ENCODE results near the gene HTRA1. TPM values are rescaled to one million over a fixed set of nuclear protein-coding genes. Genes with fewer than 3 reads are reported as not detected.

HTRA1 gene
- total RNA-seq, 1 donor from 2014 or later: 17.0 TPM

DNA sequence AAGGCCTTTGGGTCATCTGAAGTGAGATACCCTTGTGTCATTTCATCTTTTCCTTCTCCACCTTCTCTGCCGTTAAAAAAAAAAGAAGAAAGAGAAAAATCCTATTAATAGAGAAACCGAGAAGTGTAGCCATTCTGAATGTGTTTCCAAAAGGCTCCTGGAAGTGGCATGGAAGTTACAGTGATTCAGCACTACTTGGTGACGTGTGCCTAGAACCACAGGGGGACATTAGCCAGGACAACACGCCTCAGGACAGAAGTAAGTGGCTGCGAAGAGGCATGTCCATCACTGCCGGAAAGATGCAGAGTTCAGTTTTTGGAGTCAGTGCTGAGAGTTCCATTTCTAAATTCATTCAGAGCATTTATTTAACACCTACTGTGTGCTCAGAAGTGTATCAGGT lies 6.3 kb downstream of the HTRA1 start:
- H3K27me3 Mint-ChIP-seq (ENCODE audit: insufficient read depth, low read depth): peaks cover 23% of the 10 kb centered on the region
- peaks cover 7% of the 10 kb centered on the region for H3K4me1 Mint-ChIP-seq
- peaks cover 47% of the 10 kb centered on the region for H3K27me3 ChIP-seq
- no peak overlapping the region for H3K4me3 Mint-ChIP-seq
- H3K9me3 Mint-ChIP-seq: no peaks in the 10 kb centered on the region
- H3K9me3 ChIP-seq (ENCODE audit: low read depth): no peaks in the 10 kb centered on the region
- no peak for TF ChIP-seq EZH2 (IDR thresholded peaks at IDR 0.05)
- TF ChIP-seq EZH2phosphoT487 (IDR thresholded peaks at IDR 0.05): no peak
- TF ChIP-seq, protein P1, sequence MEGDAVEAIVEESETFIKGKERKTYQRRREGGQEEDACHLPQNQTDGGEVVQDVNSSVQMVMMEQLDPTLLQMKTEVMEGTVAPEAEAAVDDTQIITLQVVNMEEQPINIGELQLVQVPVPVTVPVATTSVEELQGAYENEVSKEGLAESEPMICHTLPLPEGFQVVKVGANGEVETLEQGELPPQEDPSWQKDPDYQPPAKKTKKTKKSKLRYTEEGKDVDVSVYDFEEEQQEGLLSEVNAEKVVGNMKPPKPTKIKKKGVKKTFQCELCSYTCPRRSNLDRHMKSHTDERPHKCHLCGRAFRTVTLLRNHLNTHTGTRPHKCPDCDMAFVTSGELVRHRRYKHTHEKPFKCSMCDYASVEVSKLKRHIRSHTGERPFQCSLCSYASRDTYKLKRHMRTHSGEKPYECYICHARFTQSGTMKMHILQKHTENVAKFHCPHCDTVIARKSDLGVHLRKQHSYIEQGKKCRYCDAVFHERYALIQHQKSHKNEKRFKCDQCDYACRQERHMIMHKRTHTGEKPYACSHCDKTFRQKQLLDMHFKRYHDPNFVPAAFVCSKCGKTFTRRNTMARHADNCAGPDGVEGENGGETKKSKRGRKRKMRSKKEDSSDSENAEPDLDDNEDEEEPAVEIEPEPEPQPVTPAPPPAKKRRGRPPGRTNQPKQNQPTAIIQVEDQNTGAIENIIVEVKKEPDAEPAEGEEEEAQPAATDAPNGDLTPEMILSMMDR (IDR thresholded peaks at IDR 0.05): no peak
- H3K27ac ChIP-seq: no peak overlapping the region
- H3K4me2 ChIP-seq: no peak overlapping the region
- H3F3A ChIP-seq (ENCODE audit: low read depth): no peaks in the 10 kb centered on the region
- no peak overlapping the region for H3K9ac ChIP-seq
- peaks cover 11% of the 10 kb centered on the region for H4K20me1 ChIP-seq (ENCODE audit: low read depth)
- peaks cover 3% of the 10 kb centered on the region for H3K4me1 ChIP-seq
- H3K79me2 ChIP-seq (ENCODE audit: low read depth): no peaks in the 10 kb centered on the region
- H3K27ac Mint-ChIP-seq: no peak overlapping the region
- DNase-seq (ENCODE audit: low spot score): no peak
- no peak overlapping the region for H3K4me3 ChIP-seq
- no peak overlapping the region for H2AFZ ChIP-seq (replicated peaks)
- no peaks in the 10 kb centered on the region for H3K36me3 ChIP-seq
- peaks cover 4% of the 10 kb centered on the region for H3K36me3 Mint-ChIP-seq

- Histone ChIP-seq H3K27ac (no peak overlapping the region), H3K4me2 (no peak overlapping the region), H3K9me3 (ENCODE audit: low read depth) (no peaks in the 10 kb centered on the region), H2AFZ (replicated peaks) (no peak overlapping the region), H3K9ac (no peak overlapping the region), H3K4me1 (no peaks in the 10 kb centered on the region), H3K4me3 (no peak overlapping the region), H3K79me2 (ENCODE audit: low read depth) (no peaks in the 10 kb centered on the region), H3K36me3 (no peaks in the 10 kb centered on the region), H4K20me1 (ENCODE audit: low read depth) (peaks cover 9% of the 10 kb centered on the region), H3K27me3 (peaks cover 40% of the 10 kb centered on the region), H3F3A (ENCODE audit: low read depth) (no peaks in the 10 kb centered on the region)
- Mint-ChIP-seq H3K27me3 (ENCODE audit: insufficient read depth, low read depth) (peaks cover 16% of the 10 kb centered on the region), H3K9me3 (no peaks in the 10 kb centered on the region), H3K36me3 (peaks cover 2% of the 10 kb centered on the region), H3K27ac (no peak overlapping the region), H3K4me3 (no peak overlapping the region), H3K4me1 (peaks cover 2% of the 10 kb centered on the region)
- no peak for DNase-seq (ENCODE audit: low spot score)
- TF ChIP-seq EZH2phosphoT487 (IDR thresholded peaks at IDR 0.05): no peak
- TF ChIP-seq EZH2 (IDR thresholded peaks at IDR 0.05): no peak
- TF ChIP-seq, protein P1 (IDR thresholded peaks at IDR 0.05): no peak
Measured at GRCh38 chr10:122468307-122468925, 7.1 kb downstream of the HTRA1 start.

DNA sequence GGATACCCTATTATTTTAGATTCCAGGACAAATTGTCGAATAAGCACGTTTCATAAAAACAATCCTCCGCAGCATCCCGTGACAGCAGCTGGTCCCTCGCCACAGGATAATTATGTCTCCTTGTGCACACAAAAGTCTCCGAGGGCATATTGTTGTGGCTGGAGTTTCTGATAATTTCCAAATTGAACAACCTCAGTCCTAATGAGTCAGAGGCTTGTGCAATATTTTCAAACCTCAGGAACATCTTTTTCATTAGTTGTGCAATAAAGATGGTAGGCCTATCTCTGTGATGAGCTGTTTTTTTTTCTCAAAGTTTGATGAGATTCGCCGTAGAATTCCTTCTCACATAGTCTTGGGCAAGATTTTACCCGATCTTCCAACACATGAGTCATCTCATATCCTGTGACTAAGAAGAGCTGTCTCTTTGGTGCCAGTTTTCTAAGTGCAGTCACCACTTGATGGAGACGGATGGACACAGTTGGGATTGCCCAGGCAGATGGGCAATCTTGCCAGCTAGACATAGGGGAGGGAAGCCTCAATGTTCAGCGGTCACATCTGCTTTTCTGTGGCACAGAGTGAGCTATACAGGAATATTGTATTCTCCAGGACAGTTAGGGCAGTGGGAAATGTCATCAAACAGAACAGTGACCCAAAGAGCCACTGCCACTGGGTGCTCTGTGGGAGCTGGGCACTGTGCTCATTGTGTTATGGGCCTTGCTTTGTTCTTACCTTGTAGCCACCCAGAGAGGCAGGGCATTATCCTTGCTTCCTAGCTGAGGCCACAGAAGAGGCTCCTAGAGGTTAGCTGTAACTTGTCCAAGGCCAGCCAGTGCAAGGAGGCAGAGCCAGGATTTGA lies 7.8 kb downstream of the HTRA1 start:
- no peaks in the 10 kb centered on the region for H3K36me3 Mint-ChIP-seq
- H3K9ac ChIP-seq: no peak overlapping the region
- TF ChIP-seq EZH2 (IDR thresholded peaks at IDR 0.05) (no peak), EZH2phosphoT487 (IDR thresholded peaks at IDR 0.05) (no peak)
- TF ChIP-seq, protein P1 (IDR thresholded peaks at IDR 0.05): no peak
- H3K27ac Mint-ChIP-seq: no peak overlapping the region
- H3K27me3 Mint-ChIP-seq (ENCODE audit: insufficient read depth, low read depth): peaks cover 11% of the 10 kb centered on the region
- H3K79me2 ChIP-seq (ENCODE audit: low read depth): no peaks in the 10 kb centered on the region
- no peak for DNase-seq (ENCODE audit: low spot score)
- peaks cover 2% of the 10 kb centered on the region for H4K20me1 ChIP-seq (ENCODE audit: low read depth)
- H3K9me3 Mint-ChIP-seq: no peaks in the 10 kb centered on the region
- peaks cover 7% of the 10 kb centered on the region for H3K4me1 Mint-ChIP-seq
- no peak overlapping the region for H2AFZ ChIP-seq (replicated peaks)
- H3K27ac ChIP-seq: no peak overlapping the region
- no peaks in the 10 kb centered on the region for H3K9me3 ChIP-seq (ENCODE audit: low read depth)
- H3K4me2 ChIP-seq: no peak overlapping the region
- peaks cover 32% of the 10 kb centered on the region for H3K27me3 ChIP-seq
- H3K4me1 ChIP-seq: no peaks in the 10 kb centered on the region
- no peak overlapping the region for H3K4me3 ChIP-seq
- no peak overlapping the region for H3K4me3 Mint-ChIP-seq
- no peaks in the 10 kb centered on the region for H3F3A ChIP-seq (ENCODE audit: low read depth)
- no peaks in the 10 kb centered on the region for H3K36me3 ChIP-seq

Measured in neural progenitor cell (in vitro differentiated cells).